PC-3 (cell line): Measurements from ENCODE around the gene CCDC91. TPM values are rescaled to one million over a fixed set of nuclear protein-coding genes. Genes with fewer than 3 reads are reported as not detected.

Experiments
- ATAC-seq: fragments of 200-7000 bp; cut with Tn5 transposase; 2 replicates; pipeline ENCODE4 v1.9.1; 2020; ENCODE audit warnings: mild to moderate bottlenecking, moderate library complexity
- BruUV-seq: library from RNA; stranded (reverse); fragments of 400-500 nt; replicated peaks from 2 replicates; lab custom pipeline; 2021; lab: Mats Ljungman, UMichigan
- CTCF ChIA-PET: fragments of 300-600 bp; sonication (Branson Sonifier 250); formaldehyde crosslinking; loops from one replicate; lab custom pipeline; 2022; ENCODE audit warnings: antibody characterized with exemption; lab: Charles Lee
- POLR2A ChIA-PET: fragments of 300-600 bp; sonication (Branson Sonifier 250); formaldehyde crosslinking; loops from one replicate; lab custom pipeline; 2022; ENCODE audit warnings: antibody characterized with exemption; ENCODE audit not compliant: unreplicated experiment; lab: Charles Lee
- DNase-seq: peaks from one replicate; pipeline ENCODE4 v3.0.0-alpha.2; 2015
- H2AFZ ChIP-seq: fragments of 300-600 bp; sonication (generic); 2 replicates; pipeline ENCODE4 v1.6.0; 2016; ENCODE audit warnings: antibody characterized with exemption, low read length
- H3F3A ChIP-seq: fragments of 300-600 bp; sonication (generic); one replicate; pipeline ENCODE4 v1.6.0; 2017; ENCODE audit warnings: antibody characterized with exemption, low read length, control low read depth, mild to moderate bottlenecking; ENCODE audit not compliant: unreplicated experiment
- H3K27ac ChIP-seq: fragments of 300-600 bp; sonication (generic); 2 replicates; pipeline ENCODE4 v1.5.1; 2016; ENCODE audit warnings: mild to moderate bottlenecking, low read length
- H3K27me3 ChIP-seq: fragments of 300-600 bp; sonication (generic); 2 replicates; pipeline ENCODE4 v1.6.1; 2016; ENCODE audit warnings: low read length, mixed read lengths
- H3K36me3 ChIP-seq: fragments of 300-600 bp; sonication (generic); 2 replicates; pipeline ENCODE4 v1.6.1; 2016; ENCODE audit warnings: low read depth, mixed run types, low read length, mixed read lengths
- H3K4me1 ChIP-seq: fragments of 300-600 bp; sonication (generic); 2 replicates; pipeline ENCODE4 v1.5.1; 2016; ENCODE audit warnings: low read length; ENCODE audit not compliant: insufficient read depth
- H3K4me2 ChIP-seq: fragments of 300-600 bp; sonication (generic); 2 replicates; pipeline ENCODE4 v1.6.0; 2016; ENCODE audit warnings: low read length
- H3K4me3 ChIP-seq: fragments of 300-600 bp; sonication (generic); 2 replicates; pipeline ENCODE4 v1.5.1; 2016; ENCODE audit warnings: mild to moderate bottlenecking, low read length, mixed read lengths
- H3K79me2 ChIP-seq: fragments of 300-600 bp; sonication (generic); 2 replicates; pipeline ENCODE4 v1.6.1; 2017; ENCODE audit warnings: low read length, mixed read lengths
- H3K9ac ChIP-seq: fragments of 300-600 bp; sonication (generic); 2 replicates; pipeline ENCODE4 v1.6.0; 2016; ENCODE audit warnings: mild to moderate bottlenecking, low read length
- H3K9me2 ChIP-seq: fragments of 300-600 bp; sonication (generic); replicated peaks from 2 replicates; pipeline ENCODE4 v1.6.1; 2016; ENCODE audit warnings: mixed run types, low read length, mixed read lengths
- H3K9me3 ChIP-seq: fragments of 300-600 bp; sonication (generic); 2 replicates; pipeline ENCODE4 v1.6.1; 2016; ENCODE audit warnings: low read length, mixed read lengths
- H4K20me1 ChIP-seq: fragments of 300-600 bp; sonication (generic); 2 replicates; pipeline ENCODE4 v1.6.1; 2016; ENCODE audit warnings: low read length, mixed read lengths
- EZH2 ChIP-seq: fragments of 300-600 bp; sonication (generic); IDR thresholded peaks from one replicate; pipeline ENCODE4 v1.6.1; 2017; ENCODE audit warnings: antibody characterized with exemption, mild to moderate bottlenecking, low read length; ENCODE audit not compliant: unreplicated experiment
- EZH2phosphoT487 ChIP-seq: fragments of 300-600 bp; sonication (generic); IDR thresholded peaks from 2 replicates; pipeline ENCODE4 v1.6.1; 2018; ENCODE audit warnings: mild to moderate bottlenecking, antibody characterized with exemption, low read length, borderline replicate concordance
- intact Hi-C: fragments of 100-400 bp; cut with micrococcal nuclease; formaldehyde crosslinking; loops from 2 replicates; pipeline ENCODE4 v1.9.0; 2023
- total RNA-seq: library from RNA; depleted of rRNA; stranded (reverse); fragments of >200 nt; gene quantifications from 2 replicates; pipeline ENCODE4 v1.2.3, GENCODE V29; 2014
- TF ChIP-seq, protein P1 (sequence below): fragments of 300-600 bp; sonication (generic); conservative IDR thresholded peaks from 2 replicates; pipeline ENCODE4 v1.5.1; 2017; ENCODE audit warnings: antibody characterized with exemption, low read depth, mild to moderate bottlenecking, low read length

CCDC91 gene
- total RNA-seq, 1 experiment from 2014 or later, result 15.7 TPM

GRCh38 chr12:28456934-28457710, 266.9 kb downstream of the CCDC91 start:
- no peaks in the 10 kb centered on the region for H3K9me3 ChIP-seq
- no peak overlapping the region for H2AFZ ChIP-seq
- H4K20me1 ChIP-seq, result no peaks in the 10 kb centered on the region
- no peak overlapping the region for H3K27ac ChIP-seq
- H3K36me3 ChIP-seq, result no peaks in the 10 kb centered on the region
- DNase-seq, result no peak
- intact Hi-C loops, result loop anchor here (10.0 kb wide), 1 partner anchor 222 kb away; no protein-coding TSS in a partner anchor
- no peak overlapping the region for H3K4me3 ChIP-seq
- ATAC-seq, result no peak
- H3K27me3 ChIP-seq, result no peaks in the 10 kb centered on the region
- no peaks in the 10 kb centered on the region for H3K9me2 ChIP-seq
- CTCF ChIA-PET, result no interaction called here
- no peak overlapping the region for H3K4me2 ChIP-seq
- no TSS peak for BruUV-seq
- H3F3A ChIP-seq, result no peaks in the 10 kb centered on the region
- H3K79me2 ChIP-seq, result no peaks in the 10 kb centered on the region
- no peaks in the 10 kb centered on the region for H3K4me1 ChIP-seq
- no peak overlapping the region for H3K9ac ChIP-seq
- POLR2A ChIA-PET, result no interaction called here
- TF ChIP-seq, protein P1, sequence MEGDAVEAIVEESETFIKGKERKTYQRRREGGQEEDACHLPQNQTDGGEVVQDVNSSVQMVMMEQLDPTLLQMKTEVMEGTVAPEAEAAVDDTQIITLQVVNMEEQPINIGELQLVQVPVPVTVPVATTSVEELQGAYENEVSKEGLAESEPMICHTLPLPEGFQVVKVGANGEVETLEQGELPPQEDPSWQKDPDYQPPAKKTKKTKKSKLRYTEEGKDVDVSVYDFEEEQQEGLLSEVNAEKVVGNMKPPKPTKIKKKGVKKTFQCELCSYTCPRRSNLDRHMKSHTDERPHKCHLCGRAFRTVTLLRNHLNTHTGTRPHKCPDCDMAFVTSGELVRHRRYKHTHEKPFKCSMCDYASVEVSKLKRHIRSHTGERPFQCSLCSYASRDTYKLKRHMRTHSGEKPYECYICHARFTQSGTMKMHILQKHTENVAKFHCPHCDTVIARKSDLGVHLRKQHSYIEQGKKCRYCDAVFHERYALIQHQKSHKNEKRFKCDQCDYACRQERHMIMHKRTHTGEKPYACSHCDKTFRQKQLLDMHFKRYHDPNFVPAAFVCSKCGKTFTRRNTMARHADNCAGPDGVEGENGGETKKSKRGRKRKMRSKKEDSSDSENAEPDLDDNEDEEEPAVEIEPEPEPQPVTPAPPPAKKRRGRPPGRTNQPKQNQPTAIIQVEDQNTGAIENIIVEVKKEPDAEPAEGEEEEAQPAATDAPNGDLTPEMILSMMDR, result no peak
- no peak for TF ChIP-seq EZH2

DNA sequence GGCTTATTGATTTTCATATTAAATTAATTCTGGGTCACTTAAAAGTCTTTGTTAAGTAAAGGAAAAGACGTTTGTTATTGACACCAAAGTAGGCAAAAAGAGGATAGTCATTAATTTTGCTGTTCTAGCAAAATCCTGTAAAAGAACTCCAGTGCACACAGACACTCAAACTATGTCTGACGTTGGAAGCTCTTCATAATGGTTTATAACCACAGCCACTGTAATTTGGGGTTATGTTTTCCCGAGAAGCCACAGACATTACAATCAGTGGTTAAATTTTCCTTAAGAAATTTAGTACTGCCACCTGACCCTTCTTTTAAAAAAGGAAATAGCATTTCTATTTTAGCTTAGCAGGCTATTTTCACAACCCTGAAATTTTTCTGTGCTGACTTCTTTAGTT, 267.5 kb downstream of the CCDC91 start:
- no peaks in the 10 kb centered on the region for H3K79me2 ChIP-seq
- CTCF ChIA-PET, result no interaction called here
- TF ChIP-seq EZH2, result no peak
- TF ChIP-seq EZH2phosphoT487, result no peak
- TF ChIP-seq, protein P1, result no peak

DNA sequence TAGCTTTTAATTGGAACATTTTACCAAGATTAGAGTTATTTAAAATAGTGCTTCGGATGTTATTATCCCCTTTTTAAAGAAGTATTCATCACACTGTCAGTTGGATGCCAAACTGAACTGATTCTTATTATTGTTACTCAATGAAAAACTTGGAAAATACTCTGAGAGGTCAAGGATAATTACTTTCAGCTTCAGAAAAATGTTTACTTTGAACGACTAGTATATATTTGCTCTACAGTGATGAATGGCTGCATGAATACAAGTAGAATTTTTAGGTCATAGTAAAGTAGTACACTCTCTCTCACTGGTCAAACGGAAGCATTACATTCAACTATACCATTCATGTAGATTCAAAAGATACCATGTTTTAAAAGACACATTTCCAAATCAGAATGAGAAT, 269.2 kb downstream of the CCDC91 start:
- CTCF ChIA-PET, result no interaction called here
- POLR2A ChIA-PET, result no interaction called here

More for the DNA sequence above, 267.5 kb downstream of the CCDC91 start:
- no peaks in the 10 kb centered on the region for H3F3A ChIP-seq
- no peaks in the 10 kb centered on the region for H3K9me3 ChIP-seq
- H2AFZ ChIP-seq, result no peak overlapping the region
- no peak overlapping the region for H3K4me2 ChIP-seq
- ATAC-seq (no peak), DNase-seq (no peak)
- no peak overlapping the region for H3K27ac ChIP-seq
- H3K4me1 ChIP-seq, result no peaks in the 10 kb centered on the region
- H3K27me3 ChIP-seq, result no peaks in the 10 kb centered on the region
- H3K36me3 ChIP-seq, result no peaks in the 10 kb centered on the region
- H3K9ac ChIP-seq, result no peak overlapping the region
- no peaks in the 10 kb centered on the region for H3K9me2 ChIP-seq
- intact Hi-C loops, result loop anchor here (10.0 kb wide), 1 partner anchor 223 kb away; no protein-coding TSS in a partner anchor
- H4K20me1 ChIP-seq, result no peaks in the 10 kb centered on the region
- no peak overlapping the region for H3K4me3 ChIP-seq
- POLR2A ChIA-PET, result no interaction called here
- BruUV-seq, result no TSS peak

More for the DNA sequence above, 269.2 kb downstream of the CCDC91 start:
- no peak for ATAC-seq
- H2AFZ ChIP-seq, result no peak overlapping the region
- no TSS peak for BruUV-seq
- intact Hi-C loops, result loop anchor here (10.0 kb wide), 1 partner anchor 225 kb away; no protein-coding TSS in a partner anchor
- no peaks in the 10 kb centered on the region for H3K27me3 ChIP-seq
- TF ChIP-seq, protein P1, result no peak
- TF ChIP-seq EZH2phosphoT487 (no peak), EZH2 (no peak)
- H4K20me1 ChIP-seq, result no peaks in the 10 kb centered on the region
- H3K4me3 ChIP-seq, result no peak overlapping the region
- H3F3A ChIP-seq, result no peaks in the 10 kb centered on the region
- no peaks in the 10 kb centered on the region for H3K79me2 ChIP-seq
- H3K9me2 ChIP-seq, result no peaks in the 10 kb centered on the region
- no peaks in the 10 kb centered on the region for H3K36me3 ChIP-seq
- no peak overlapping the region for H3K9ac ChIP-seq
- H3K4me1 ChIP-seq, result no peaks in the 10 kb centered on the region
- H3K4me2 ChIP-seq, result no peak overlapping the region
- no peak overlapping the region for H3K27ac ChIP-seq
- no peak for DNase-seq
- no peaks in the 10 kb centered on the region for H3K9me3 ChIP-seq
